Thyroid gland (tissue), 4 donors: ENCODE data around the gene FXN.

Experiments used
- CTCF ChIP-seq, 6 experiments: fragments of 200-600 bp in 3 of 6; fragments of 450-650 bp in 3 of 6; sonication (generic) in 3 of 6; IDR thresholded peaks; one replicate each; pipeline ENCODE4 v1.5.1; 2016 to 2019; ENCODE audit warnings: antibody characterized with exemption in 6 of 6, mild to moderate bottlenecking in 2 of 6, inconsistent platforms in 1 of 6, moderate library complexity in 1 of 6
- POLR2A ChIP-seq, 2 donors: fragments of 450-650 bp; IDR thresholded peaks; one replicate each; pipeline ENCODE4 v1.6.1; 2017; ENCODE audit warnings: antibody characterized with exemption in 2 of 2, mild to moderate bottlenecking in 2 of 2, moderate library complexity in 1 of 2

GRCh38 chr9:69137311-69137710, 101.8 kb downstream of the FXN start:
- TF ChIP-seq CTCF (IDR thresholded peaks at IDR 0.05) (no peak), POLR2A (IDR thresholded peaks at IDR 0.05) (no peak)
